ENCODE measurements around the gene SHH.

DNA sequence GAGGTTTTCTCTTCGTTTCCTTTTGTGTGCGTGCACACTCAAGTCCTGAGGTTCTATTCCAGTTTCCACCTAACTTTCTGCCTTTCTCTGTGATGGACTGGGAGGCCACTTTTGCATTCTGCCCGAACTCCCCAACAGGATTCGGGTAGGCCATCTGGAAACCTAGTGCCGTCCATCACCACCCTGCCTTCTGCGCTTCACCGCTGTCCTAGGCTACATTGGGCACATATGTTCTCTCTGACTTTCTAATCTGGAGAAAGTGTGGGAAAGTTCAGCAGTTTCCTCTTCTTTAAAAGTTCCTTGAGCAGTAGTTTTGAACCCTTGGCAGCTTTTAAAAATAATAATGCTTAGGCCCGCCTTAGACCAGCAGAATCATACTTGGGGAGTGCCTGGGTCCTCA, 46.8 kb downstream of the SHH start:
- TF ChIP-seq, protein P1, sequence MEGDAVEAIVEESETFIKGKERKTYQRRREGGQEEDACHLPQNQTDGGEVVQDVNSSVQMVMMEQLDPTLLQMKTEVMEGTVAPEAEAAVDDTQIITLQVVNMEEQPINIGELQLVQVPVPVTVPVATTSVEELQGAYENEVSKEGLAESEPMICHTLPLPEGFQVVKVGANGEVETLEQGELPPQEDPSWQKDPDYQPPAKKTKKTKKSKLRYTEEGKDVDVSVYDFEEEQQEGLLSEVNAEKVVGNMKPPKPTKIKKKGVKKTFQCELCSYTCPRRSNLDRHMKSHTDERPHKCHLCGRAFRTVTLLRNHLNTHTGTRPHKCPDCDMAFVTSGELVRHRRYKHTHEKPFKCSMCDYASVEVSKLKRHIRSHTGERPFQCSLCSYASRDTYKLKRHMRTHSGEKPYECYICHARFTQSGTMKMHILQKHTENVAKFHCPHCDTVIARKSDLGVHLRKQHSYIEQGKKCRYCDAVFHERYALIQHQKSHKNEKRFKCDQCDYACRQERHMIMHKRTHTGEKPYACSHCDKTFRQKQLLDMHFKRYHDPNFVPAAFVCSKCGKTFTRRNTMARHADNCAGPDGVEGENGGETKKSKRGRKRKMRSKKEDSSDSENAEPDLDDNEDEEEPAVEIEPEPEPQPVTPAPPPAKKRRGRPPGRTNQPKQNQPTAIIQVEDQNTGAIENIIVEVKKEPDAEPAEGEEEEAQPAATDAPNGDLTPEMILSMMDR (conservative IDR thresholded peaks at IDR 0.05; ENCODE audit: low read depth, low read length): no peak
- TF ChIP-seq EZH2 (IDR thresholded peaks at IDR 0.05; ENCODE audit: borderline replicate concordance, low read depth, low read length, poor library complexity, severe bottlenecking): no peak
